Activated CD4-positive, alpha-beta T cell treated with anti-CD3 and anti-CD28 coated beads for 4 hours (primary cell): ENCODE data around the gene PRRC2A.

ENCODE experiments used
- DNase-seq, 2 donors: peaks; one replicate each; pipeline ENCODE4 v3.0.0-alpha.2; 2020

Gene PRRC2A

DNA sequence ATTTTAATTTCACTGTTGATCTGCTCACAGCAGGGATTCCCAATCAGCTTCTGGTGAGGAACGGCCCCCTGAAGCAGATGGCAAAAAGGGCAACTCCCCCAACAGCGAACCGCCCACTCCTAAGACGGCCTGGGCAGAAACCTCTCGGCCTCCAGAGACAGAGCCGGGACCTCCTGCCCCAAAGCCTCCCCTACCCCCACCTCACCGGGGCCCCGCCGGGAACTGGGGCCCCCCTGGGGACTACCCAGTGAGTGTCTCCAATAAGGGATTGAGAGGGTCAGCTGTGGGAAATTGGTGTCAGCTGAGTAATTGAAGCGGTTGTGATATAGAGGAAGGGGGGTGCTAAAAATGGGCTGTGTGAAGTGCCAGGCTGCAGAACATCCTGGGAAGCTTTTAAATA is 6.4 kb downstream of the PRRC2A start:
- DNase-seq: no peak

DNA sequence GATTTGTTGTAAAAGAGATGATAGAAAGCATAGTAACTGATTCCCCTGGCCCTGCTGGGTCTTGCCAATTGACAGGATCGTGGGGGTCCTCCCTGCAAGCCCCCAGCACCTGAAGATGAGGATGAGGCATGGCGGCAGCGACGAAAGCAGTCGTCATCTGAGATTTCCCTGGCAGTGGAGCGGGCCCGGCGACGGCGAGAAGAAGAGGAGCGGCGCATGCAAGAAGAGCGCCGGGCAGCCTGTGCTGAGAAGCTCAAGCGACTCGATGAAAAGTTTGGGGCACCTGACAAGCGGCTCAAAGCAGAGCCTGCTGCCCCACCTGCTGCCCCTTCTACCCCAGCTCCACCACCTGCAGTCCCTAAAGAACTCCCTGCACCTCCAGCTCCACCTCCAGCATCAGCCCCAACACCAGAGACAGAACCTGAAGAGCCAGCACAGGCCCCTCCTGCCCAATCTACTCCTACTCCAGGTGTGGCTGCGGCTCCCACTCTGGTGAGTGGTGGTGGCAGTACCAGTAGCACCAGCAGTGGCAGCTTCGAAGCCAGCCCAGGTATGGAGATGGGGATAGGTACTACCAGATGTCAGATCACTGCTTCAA is 7.3 kb downstream of the PRRC2A start:
- no peak for DNase-seq

DNA sequence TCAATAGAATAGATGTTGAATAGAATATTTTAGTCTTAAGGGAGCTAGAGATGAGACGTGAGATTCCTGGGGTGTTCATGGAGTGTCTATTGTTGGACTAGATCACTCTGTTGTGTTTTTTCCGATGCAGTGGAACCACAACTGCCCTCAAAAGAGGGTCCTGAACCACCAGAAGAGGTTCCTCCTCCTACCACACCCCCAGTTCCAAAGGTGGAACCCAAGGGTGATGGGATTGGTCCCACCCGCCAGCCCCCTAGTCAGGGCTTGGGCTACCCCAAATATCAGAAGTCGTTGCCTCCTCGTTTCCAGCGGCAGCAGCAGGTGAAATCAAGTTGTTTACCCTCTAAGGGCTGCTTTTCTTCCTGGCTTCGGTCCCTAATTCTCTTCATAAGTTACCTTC is 8.5 kb downstream of the PRRC2A start:
- no peak for DNase-seq

DNA sequence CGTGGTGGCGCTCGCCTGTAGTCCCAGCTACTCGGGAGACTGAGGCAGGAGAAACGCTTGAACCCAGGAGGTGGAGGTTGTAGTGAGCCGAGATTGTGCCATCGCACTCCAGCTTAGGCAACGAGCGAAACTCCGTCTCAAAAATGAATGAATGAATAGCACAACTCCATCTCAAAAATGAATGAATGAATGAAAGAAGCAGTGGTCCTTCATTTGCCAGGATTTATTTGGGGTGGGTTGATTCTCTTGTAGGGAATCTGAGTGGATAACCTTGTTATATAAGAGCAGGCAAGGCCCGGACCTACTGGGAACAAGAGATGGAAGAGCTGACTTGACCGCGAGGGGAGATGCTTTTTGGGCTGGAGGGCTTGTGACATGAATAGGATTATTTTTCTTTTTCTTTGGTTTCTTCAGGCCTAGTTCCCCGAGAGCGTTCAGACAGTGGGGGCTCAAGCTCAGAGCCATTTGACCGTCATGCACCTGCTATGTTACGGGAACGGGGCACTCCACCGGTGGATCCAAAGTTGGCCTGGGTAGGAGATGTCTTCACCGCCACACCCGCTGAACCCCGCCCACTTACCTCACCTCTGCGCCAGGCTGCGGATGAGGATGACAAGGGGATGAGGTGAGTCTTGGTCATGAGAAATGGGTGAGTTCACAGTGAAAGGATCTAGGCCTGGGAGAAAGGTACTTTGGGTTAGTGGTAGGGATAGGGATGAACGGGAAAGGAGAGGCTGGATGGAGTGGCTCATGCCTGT is 9.8 kb downstream of the PRRC2A start:
- no peak for DNase-seq

DNA sequence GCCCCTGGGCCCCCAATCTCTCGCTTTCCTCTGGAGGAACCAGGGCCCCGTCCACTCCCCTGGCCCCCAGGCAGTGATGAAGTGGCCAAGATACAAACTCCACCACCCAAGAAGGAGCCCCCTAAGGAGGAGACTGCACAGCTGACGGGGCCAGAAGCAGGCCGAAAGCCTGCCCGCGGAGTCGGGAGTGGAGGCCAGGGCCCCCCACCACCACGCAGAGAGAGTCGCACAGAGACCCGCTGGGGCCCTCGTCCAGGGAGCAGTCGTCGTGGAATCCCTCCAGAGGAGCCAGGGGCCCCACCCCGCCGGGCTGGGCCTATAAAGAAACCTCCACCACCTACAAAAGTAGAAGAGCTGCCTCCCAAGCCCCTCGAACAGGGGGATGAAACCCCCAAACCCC is 10.7 kb downstream of the PRRC2A start:
- DNase-seq: no peak

DNA sequence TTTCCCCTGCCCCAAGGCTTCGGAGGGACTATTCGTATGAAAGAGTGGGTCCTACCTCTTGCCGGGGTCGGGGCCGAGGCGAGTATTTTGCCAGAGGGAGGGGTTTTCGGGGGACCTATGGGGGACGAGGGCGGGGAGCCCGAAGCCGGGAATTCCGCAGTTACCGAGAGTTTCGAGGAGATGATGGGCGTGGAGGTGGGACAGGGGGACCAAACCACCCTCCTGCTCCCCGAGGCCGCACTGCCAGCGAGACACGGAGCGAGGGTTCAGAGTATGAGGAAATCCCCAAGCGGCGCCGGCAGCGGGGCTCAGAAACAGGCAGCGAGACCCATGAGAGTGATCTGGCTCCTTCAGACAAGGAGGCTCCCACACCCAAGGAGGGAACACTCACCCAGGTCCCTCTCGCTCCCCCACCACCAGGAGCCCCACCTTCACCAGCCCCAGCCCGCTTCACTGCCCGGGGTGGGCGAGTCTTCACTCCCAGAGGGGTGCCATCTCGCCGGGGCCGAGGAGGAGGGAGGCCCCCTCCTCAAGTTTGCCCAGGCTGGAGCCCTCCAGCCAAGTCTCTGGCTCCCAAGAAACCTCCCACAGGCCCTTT is 11.3 kb downstream of the PRRC2A start:
- no peak for DNase-seq

DNA sequence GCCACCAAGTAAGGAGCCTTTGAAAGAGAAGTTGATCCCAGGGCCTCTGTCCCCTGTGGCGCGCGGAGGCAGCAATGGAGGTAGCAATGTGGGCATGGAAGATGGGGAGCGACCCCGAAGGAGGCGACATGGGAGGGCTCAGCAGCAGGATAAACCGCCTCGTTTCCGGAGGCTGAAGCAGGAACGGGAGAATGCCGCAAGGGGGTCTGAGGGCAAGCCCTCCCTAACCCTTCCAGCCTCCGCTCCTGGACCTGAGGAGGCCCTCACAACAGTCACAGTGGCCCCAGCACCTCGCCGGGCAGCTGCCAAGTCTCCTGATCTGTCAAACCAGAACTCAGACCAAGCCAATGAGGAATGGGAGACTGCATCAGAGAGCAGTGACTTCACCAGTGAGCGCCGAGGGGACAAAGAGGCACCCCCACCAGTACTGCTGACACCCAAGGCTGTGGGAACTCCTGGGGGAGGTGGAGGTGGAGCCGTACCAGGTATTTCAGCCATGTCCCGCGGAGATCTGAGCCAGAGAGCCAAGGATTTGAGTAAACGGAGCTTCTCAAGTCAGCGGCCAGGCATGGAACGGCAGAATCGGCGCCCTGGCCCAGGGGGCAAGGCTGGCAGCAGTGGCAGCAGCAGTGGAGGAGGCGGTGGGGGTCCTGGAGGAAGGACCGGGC is 11.9 kb downstream of the PRRC2A start:
- DNase-seq: no peak

DNA sequence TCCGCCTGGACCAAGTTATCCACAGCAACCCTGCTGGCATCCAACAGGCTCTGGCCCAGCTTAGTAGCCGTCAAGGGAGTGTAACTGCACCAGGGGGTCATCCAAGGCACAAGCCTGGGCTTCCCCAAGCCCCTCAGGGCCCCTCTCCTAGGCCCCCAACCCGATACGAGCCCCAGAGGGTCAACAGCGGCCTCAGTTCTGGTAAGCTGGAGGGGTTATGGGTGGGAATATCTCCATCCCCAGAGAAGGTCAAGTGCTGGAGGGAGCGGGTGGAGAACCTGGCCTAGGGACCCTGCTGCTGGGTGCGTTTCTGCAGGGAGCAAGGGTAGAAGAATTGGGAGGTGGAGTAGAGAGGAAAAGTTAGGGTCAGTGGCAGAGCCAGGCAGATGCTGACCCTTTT is 12.9 kb downstream of the PRRC2A start:
- DNase-seq: no peak

DNA sequence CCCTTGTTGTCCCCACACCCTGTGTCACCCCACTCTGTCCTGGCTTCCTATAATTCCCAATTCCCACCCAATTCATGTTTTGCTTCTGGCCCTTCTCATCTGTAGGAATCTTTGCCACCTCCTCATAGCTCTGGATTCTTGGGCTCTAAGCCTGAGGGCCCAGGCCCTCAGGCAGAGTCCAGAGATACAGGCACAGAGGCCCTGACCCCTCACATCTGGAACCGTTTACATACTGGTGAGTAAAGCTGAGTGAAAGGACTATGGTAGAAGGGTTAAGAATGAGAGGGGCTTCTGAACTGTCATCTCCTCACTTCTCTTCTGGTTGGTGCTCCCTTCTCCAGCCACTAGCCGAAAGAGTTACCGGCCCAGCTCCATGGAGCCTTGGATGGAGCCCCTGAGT is 13.6 kb downstream of the PRRC2A start:
- no peak for DNase-seq

DNA sequence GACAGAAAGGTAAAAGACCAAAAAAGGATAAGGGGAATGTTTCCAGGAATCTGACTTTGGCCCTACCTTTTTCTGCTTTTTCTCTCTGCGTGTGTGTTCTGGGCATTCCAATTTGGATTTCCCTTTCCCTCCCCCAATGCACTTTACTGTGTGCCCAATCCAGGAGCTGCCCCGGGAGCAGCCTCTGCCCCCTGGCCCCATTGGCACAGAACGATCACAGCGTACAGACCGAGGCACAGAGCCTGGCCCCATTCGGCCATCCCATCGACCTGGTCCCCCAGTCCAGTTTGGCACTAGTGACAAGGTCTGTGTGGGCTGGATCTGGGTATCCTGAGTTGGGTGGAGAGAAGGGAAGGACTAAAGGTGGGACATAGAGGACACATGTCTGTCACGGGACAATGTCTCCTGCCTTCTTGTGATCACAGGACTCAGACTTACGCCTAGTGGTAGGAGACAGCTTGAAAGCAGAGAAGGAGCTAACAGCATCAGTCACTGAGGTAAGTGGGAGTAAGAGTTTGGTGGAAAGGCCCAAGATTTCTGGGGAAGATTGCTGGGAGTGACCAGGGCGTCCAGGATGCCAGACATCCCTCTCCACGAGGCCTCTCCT is 14.6 kb downstream of the PRRC2A start:
- no peak for DNase-seq

DNA sequence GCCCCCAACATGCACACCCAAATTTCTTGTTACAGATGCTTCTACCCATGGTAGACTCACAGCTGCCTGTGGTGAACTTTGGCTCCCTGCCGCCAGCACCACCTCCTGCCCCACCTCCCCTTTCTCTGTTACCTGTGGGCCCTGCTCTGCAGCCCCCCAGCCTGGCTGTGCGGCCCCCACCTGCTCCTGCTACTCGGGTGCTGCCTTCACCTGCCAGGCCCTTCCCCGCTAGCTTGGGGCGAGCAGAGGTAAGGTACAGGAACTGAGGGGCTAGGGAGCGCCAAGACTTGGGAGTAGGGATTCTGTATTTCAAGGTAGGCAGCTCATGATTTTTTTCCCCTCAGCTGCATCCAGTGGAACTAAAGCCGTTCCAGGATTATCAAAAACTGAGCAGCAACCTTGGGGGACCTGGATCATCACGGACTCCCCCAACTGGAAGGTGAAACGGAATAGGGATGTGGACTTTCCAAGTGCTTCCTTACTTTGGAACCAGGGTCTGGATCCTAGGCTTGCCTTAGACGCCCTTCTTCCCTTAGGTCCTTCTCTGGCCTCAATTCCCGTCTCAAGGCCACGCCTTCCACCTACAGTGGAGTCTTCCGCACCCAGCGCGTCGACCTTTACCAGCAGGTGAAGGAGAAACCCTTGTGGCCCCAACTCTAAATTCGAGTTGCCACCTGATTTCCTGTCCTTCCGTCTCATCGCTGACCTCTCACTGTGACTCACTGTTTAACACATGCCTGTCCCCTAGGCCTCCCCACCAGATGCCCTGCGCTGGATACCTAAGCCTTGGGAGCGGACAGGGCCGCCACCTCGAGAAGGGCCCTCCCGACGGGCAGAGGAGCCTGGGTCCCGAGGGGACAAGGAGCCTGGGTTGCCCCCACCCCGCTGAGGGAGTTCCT is 16.4 kb downstream of the PRRC2A start:
- no peak for DNase-seq

DNA sequence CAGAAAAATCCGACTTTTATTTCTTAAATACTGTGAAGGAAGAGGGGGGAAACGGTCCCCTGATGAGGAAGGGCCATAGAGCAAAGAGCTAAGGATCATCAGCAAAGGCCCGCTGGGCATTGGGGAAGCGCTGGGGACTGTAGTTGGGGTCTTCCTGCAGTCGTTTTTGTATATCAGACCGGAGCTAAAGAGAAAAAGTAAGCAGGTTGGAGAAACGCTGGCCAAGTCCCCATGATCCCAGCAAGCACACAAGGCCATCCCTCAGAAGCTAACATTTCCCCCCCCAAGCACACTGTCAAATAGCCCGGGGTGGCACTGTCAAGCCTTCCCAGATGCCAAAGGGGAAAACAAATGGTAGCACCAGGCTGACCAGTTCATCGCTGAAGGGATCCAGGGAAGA is 18.5 kb downstream of the PRRC2A start:
- no peak for DNase-seq

DNA sequence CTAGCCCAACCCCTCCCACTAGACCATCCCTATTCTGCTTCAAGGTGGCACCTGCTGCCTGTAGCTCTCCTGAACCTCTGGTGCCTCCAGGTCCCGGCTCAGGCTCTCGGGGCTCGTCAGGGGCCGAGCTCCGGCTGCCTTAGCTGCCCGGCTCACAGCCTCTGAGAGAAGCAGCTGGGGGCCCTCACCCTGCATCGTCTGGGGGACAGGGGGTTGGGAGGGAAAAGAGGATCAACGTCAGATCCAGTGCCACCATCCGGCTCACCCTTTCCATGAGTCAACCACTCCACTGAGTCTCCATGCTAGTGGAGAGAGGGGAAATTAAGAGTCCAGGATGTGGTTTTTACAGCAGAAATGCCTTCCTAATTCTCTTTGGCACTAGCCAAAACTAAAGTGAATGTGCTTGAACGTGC is 18.9 kb downstream of the PRRC2A start:
- DNase-seq: peak in 1 of 2 donors; percentile 26

DNA sequence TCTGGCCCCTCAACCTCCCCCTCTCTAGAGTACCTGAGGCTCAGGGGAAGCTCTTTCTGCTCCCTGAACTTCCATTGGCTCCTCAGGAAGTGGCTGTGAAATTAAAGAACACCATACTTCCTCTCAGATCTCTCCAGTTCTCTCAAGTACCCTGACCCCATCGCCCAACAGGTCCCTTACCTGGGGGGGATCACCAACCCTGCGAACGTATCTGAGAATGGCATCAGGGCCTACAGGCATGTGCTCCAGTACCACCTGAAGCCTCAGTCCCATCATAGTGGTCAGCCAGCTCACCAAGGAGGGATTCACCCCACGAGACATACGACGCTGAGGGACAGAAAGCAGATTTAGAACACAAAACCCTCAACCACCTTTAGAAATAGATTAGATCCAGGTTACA is 20.1 kb downstream of the PRRC2A start:
- no peak for DNase-seq

DNA sequence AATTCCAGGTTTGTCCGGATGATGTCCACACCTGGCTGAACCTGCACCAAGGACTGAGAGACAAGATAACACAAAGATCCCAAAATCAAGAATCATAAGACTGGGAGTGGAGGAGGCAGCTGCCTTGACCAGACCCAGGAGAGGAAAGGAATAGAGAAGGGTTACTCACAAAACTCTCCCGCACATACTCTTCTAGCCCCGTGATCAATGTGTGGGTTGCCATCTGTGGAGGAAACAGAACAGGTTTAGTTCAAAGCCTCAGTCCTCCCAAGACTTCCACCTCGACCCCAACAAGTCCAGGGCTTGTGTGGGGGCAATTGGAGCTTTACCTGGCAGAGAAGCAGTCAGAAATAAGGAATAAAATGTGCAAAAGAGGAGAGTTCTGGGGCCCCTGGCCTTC is 20.9 kb downstream of the PRRC2A start:
- no peak for DNase-seq

DNA sequence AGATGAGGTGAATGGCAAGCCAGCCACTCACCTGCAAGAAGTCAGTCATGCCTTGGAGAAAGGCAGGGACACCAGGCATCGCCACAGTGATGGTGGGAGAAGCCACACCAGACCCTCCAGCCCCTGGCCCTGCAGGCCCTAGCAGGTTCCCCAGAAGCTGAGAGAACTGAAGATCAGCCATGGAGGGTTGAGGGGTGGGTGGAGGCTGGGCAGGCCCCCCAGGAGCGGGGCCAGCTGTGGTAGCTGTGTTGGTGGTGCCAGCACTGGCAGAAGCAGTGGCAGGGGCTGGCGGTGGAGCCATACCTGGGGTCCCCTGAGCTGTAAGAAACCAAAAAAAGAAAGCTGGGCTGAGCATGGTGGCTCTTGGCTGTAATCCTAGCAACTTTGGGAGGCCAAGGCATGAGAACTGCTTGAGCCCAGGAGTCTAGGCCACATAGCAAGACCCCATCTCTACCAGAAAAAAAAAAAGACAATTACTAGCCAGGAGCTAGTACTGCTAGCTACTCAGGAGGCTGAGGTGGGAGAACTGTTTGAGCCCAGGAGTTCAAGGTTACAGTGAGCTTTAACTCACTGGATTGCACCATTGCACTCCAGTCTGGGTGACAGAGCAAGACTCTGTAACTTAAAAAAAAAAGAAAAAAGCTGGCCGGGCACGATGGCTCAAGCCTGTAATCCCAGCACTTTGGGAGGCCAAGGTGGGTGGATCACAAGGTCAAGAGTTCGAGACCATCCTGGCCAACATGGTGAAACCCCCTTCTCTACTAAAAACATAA is 22.5 kb downstream of the PRRC2A start:
- DNase-seq: no peak

DNA sequence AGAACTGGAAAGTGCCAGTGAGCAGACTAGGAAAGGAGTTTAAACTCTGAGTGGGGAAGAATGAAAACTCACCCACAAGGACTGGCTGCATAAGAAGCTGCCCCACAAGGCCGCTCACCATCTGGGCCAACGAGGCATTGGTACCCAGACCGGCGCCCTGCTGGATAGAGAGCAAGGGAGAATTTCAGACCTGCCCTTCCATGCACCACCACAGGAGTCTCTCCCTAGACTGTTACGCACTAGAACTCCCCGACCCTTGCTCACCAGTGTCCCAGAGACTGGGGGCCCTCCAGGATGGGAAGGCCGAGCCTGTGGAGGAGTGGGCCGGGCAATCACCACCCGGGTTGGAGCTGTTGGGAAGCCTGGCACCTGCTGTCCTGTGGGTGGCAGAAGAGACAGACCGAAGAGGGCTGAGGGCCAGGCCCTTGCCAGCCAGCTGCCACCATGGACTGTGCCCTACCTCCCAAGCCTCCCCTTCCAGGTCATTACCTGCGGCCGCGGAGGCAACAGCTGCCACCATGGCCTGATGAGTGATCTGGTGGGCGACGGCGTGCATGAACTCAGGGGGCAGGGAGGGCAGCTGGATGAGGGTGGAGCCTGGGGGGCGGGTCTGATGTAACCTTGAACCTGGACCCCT is 23.4 kb downstream of the PRRC2A start:
- DNase-seq: no peak

DNA sequence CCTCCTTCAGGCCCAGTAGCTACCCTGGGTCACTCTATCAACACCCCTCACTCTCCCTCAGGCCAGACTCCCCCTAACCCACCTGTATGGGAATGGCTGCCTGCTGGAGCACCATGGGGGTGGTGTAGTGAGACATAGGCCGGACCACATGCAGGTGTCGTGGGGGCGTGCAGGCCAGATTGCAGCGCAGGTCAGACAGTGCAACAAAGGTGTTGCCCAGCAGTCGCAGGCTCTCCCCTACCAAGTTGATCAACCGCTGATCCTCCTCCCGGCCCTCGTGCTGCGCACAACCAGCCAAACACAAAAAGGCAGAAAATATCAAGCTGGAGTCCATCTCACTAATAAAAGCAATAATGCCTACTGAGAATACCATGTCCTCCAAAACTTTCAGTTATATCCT is 24.8 kb downstream of the PRRC2A start:
- DNase-seq: no peak

DNA sequence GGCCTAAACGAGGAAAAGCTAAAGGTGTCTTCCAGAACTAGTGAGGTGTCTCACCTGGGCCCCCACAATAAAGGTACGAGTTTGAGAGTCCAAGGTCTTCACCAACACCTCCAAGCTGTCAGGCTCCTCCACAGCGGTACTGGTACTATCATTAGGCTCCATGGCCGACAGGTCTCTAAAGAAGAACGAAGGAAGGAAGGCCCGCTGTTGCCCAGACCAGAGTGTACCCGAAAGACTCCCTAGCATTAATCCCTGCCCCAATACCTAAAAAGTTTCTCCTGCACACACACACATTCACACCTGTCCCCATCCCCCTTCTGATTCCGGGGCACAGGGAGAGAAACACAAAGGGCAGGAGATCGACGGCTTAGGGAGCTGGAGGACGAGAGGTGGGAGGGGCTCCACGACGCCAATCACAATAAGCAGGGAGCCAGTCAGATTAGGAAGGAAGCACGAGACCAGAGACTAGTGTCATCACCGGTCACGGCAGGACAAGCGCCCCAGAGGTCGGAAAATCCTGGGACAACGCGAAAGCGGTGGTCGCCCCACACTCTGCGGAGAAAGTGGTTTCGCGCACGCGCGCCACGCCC is 31.2 kb downstream of the PRRC2A start:
- no peak for DNase-seq

DNA sequence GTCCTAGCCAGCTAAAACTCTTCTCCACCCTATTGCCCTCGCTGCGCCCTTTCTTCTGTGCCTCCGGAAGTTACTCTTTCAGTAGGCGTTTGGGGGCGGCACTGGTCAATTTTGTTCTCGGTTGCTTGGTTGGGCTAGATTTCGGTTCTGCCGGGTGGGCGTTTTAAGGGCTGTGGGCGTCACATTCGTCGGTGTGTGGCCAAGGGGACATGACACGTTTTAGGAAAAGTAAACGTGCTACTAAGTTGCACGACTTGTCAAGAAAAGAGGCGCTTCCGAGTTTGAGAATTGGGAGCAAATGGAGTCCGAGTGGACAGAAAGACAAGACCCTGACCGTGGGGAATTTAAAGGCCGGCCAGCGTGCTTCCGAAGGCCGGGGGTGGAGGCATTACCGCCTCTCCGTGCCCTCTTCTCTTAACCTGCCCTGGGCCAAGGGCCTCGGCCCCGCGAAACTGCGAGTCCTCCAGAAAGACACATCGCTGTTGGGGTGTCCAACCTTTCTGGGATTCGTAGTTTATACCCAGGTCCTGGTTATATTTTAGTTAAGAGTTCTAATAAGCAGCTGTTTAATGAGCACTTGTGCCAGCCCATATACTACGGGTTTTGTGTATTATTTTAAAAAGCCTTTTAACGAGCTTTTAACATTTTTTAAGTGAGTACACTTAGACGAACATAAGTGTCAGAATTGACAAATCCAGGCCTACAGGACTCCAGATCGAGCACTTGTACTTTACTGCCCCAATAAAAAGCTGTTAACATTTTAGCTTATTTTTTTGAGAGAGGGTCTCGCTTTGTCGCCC is 32.6 kb downstream of the PRRC2A start:
- peak in 1 of 2 donors; percentile 90 for DNase-seq
